Calu3 (cell line): ENCODE measurements around the gene C5orf15. TPM values are rescaled to one million over a fixed set of nuclear protein-coding genes. Genes with fewer than 3 reads are reported as not detected.

ENCODE experiments used
- BruUV-seq: library from RNA; stranded (reverse); fragments of 400-500 nt; replicated peaks from 2 replicates; lab custom pipeline; 2021; lab: Mats Ljungman, UMichigan
- CTCF ChIA-PET: fragments of 300-600 bp; sonication (Branson Sonifier 250); formaldehyde crosslinking; loops from one replicate; lab custom pipeline; 2022; ENCODE audit warnings: antibody characterized with exemption; lab: Charles Lee
- DNase-seq: peaks from one replicate; pipeline ENCODE4 v3.0.0; 2022
- H3K27ac Mint-ChIP-seq: one replicate; pipeline ENCODE4 v1.8.0; 2022; ENCODE audit warnings: mixed read lengths; ENCODE audit not compliant: unreplicated experiment
- H3K27me3 Mint-ChIP-seq: one replicate; pipeline ENCODE4 v1.8.0; 2022; ENCODE audit warnings: mixed read lengths; ENCODE audit not compliant: unreplicated experiment
- H3K36me3 Mint-ChIP-seq: one replicate; pipeline ENCODE4 v1.8.0; 2022; ENCODE audit warnings: mild to moderate bottlenecking, moderate library complexity, mixed read lengths; ENCODE audit not compliant: insufficient read depth, unreplicated experiment
- H3K4me1 Mint-ChIP-seq: one replicate; pipeline ENCODE4 v1.8.0; 2022; ENCODE audit warnings: mild to moderate bottlenecking, low read depth, mixed read lengths; ENCODE audit not compliant: unreplicated experiment
- H3K4me3 Mint-ChIP-seq: one replicate; pipeline ENCODE4 v1.8.0; 2022; ENCODE audit warnings: mild to moderate bottlenecking, low read depth, moderate library complexity, mixed read lengths; ENCODE audit not compliant: unreplicated experiment
- H3K9me3 Mint-ChIP-seq: one replicate; pipeline ENCODE4 v1.8.0; 2022; ENCODE audit warnings: low read depth, mixed read lengths; ENCODE audit not compliant: unreplicated experiment
- intact Hi-C: fragments of 100-400 bp; cut with micrococcal nuclease; formaldehyde crosslinking; loops from one replicate; pipeline ENCODE4 v1.10.0; 2022; ENCODE audit not compliant: unreplicated experiment
- total RNA-seq: library from RNA; stranded (reverse); gene quantifications from 2 replicates; pipeline ENCODE4 v1.2.3, GENCODE V29; 2022
- TF ChIP-seq, protein P1 (sequence below): fragments of 200-600 bp; IDR thresholded peaks from one replicate; pipeline ENCODE4 v1.8.0; 2022; ENCODE audit warnings: antibody characterized with exemption; ENCODE audit not compliant: unreplicated experiment

C5orf15 gene
- total RNA-seq, 1 experiment from 2014 or later = 104 TPM

DNA sequence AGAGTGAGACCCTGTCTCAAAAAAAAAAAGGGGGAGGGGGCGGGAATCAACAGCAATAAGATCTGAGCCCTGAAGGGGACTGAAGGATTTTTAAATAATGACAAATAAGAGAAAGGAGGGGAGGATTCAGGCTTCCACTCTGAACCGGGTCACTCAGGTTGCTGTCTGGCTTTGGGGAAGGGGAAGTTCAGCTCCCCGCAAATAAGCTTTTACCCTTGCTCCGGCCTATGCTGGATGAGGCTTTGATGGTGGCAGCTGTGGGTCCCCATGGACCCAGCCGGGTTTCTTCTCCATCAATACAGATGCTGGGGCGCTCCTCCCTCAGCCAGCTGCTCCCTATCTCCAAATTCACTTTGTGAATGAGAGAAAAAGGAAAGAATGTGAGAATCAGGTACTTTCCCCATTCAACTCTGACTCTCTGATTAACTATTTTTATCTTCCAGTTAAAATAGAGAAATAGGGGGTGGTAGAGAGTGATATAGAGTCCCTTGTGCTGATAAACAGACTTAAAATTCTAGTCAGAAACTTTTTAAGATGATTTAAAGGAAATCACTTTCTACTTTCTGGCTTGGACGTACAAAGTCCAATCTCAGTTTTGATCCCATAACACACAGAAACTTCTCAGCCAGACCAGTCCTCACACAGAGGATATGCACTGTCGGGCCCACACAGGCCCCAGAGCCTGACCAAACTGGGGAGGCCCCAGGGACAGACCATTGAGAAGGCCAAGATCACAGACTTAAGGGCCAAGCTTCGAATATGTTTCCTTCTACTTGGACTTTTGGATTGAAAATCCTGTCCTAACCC lies 39.6 kb downstream of the C5orf15 start:
- peaks cover 22% of the 10 kb centered on the region for H3K27me3 Mint-ChIP-seq
- H3K36me3 Mint-ChIP-seq = no peaks in the 10 kb centered on the region
- CTCF ChIA-PET = interaction anchor here (0.6 kb wide), 3 partner anchors 89 to 1794 kb away, joined by 3 to 5 read pairs (median 3); no protein-coding TSS in a partner anchor
- no TSS peak for BruUV-seq
- DNase-seq = no peak
- TF ChIP-seq, protein P1, sequence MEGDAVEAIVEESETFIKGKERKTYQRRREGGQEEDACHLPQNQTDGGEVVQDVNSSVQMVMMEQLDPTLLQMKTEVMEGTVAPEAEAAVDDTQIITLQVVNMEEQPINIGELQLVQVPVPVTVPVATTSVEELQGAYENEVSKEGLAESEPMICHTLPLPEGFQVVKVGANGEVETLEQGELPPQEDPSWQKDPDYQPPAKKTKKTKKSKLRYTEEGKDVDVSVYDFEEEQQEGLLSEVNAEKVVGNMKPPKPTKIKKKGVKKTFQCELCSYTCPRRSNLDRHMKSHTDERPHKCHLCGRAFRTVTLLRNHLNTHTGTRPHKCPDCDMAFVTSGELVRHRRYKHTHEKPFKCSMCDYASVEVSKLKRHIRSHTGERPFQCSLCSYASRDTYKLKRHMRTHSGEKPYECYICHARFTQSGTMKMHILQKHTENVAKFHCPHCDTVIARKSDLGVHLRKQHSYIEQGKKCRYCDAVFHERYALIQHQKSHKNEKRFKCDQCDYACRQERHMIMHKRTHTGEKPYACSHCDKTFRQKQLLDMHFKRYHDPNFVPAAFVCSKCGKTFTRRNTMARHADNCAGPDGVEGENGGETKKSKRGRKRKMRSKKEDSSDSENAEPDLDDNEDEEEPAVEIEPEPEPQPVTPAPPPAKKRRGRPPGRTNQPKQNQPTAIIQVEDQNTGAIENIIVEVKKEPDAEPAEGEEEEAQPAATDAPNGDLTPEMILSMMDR = no peak
- H3K4me3 Mint-ChIP-seq = no peak overlapping the region
- no peaks in the 10 kb centered on the region for H3K9me3 Mint-ChIP-seq
- H3K27ac Mint-ChIP-seq = no peak overlapping the region
- peaks cover 22% of the 10 kb centered on the region for H3K4me1 Mint-ChIP-seq
- intact Hi-C loops = no loop called here

DNA sequence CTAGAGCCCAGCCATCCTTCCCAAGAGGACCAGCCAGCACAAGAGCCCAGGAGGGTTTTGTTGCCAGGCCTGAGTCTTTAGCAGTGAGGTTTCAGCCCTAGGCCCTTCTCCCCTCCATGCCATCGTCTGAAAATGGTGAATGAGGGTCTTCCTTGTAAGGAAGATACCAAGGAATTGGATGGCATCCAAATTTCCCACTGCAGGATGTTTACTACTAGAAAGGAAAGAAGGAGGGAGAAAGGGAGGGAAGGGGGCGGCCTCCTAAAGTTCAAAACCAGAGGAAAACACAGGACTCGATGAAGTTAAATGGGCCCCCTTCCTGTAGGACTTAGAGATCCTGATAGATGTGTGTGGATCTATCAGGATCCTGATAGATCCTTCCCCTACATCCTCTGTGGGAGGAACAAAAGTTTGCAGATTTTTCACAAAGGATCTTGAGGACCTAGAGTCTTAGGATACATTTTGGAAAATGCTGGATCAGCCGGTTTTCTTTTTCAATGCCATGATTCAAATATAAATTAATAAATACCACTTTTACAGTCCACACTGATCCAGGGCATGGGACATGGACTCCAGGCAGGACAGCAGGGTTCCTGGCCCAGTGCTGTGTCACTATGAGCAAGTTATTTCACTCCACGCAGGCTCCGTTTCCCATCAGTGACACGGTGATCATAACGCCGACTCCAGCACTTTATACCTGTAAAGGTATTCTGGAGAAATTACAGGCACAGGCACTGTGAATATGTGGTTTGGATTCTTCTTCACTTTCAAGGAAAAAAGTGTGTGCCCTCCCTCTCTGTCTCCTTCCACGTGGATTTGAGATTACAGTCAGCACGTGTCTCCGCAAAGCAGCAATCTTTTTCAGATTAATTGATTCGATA lies 40.9 kb downstream of the C5orf15 start:
- no peak for DNase-seq
- Mint-ChIP-seq H3K9me3 (no peaks in the 10 kb centered on the region), H3K27ac (no peak overlapping the region), H3K27me3 (peaks cover 33% of the 10 kb centered on the region), H3K4me1 (peaks cover 22% of the 10 kb centered on the region), H3K4me3 (no peak overlapping the region), H3K36me3 (no peaks in the 10 kb centered on the region)
- CTCF ChIA-PET = interaction anchor here (0.6 to 0.8 kb wide), 2 partner anchors 11 to 88 kb away, joined by 3 to 4 read pairs; no protein-coding TSS in a partner anchor
- intact Hi-C loops = no loop called here
- BruUV-seq = no TSS peak
- TF ChIP-seq, protein P1 = no peak

DNA sequence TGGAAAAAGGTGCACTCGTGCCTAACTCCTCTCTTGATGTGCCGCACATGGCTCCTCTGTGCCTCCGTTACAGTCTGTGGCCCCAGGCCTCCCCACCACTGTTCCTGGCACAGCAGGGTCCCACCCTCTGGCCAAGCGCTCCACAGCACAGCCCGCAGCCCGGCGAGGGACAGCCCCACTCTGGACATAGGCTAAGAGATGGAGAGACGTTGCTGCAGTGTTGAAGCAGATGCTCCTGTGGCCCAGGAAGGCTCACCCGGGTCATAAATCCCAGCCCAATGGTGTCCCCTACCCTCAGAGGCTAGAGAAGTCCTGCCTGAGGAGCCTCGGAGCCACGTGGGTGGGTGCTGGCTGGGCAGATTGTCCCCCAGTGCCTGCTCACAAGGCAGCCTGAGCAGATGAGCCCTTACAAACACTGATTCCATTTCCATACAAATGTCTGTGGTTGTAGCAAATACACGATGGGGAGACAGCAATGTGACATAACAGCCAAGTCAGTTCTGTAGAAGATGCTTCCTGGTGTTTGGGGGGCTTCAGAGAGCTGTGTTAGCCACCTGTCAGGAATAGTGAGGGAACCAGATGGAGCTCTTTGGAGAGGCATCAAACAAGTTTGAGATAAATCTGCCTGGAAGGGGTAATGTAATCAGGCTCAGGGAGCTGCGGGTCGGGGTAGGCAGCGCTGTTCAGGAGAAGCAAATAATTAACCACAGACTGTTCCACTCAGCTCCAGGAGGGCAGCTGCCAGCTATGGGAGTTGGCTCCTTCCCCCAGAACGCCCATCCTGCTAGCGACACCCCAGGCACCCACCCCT lies 41.7 kb downstream of the C5orf15 start:
- Mint-ChIP-seq H3K27me3 (peaks cover 41% of the 10 kb centered on the region), H3K27ac (no peak overlapping the region), H3K9me3 (no peaks in the 10 kb centered on the region), H3K36me3 (no peaks in the 10 kb centered on the region), H3K4me3 (no peak overlapping the region), H3K4me1 (peaks cover 22% of the 10 kb centered on the region)
- CTCF ChIA-PET = interaction anchor here (0.8 kb wide), 1 partner anchor 12 kb away, joined by 4 read pairs; no protein-coding TSS in a partner anchor
- intact Hi-C loops = no loop called here
- DNase-seq = peak; percentile 46
- no TSS peak for BruUV-seq
- TF ChIP-seq, protein P1 = no peak
